Endodermal cell (in vitro differentiated cells): ENCODE results near the gene CRIP2. TPM values are rescaled to one million over a fixed set of nuclear protein-coding genes. Genes with fewer than 3 reads are reported as not detected.

ENCODE experiments used
- DNase-seq: peaks from one replicate; pipeline ENCODE4 v3.0.0-alpha.2; 2017
- H3K27ac ChIP-seq: 2 replicates; pipeline ENCODE4 v1.5.1; 2013; ENCODE audit warnings: mild to moderate bottlenecking, low read depth, low read length, moderate library complexity
- H3K27me3 ChIP-seq: 2 replicates; pipeline ENCODE4 v1.6.1; 2013; ENCODE audit warnings: mild to moderate bottlenecking, low read length, moderate library complexity; ENCODE audit not compliant: insufficient read depth, control insufficient read depth, poor library complexity, severe bottlenecking
- H3K36me3 ChIP-seq: 2 replicates; pipeline ENCODE4 v1.7.0; 2013; ENCODE audit warnings: mild to moderate bottlenecking, low read length, moderate library complexity; ENCODE audit not compliant: control insufficient read depth, insufficient read depth
- H3K4me1 ChIP-seq: one replicate; pipeline ENCODE4 v1.7.0; 2013; ENCODE audit warnings: low read length; ENCODE audit not compliant: control insufficient read depth, insufficient read depth
- H3K4me3 ChIP-seq: 2 replicates; pipeline ENCODE4 v1.5.1; 2013; ENCODE audit warnings: mild to moderate bottlenecking, low read length, moderate library complexity
- H3K9ac ChIP-seq: 2 replicates; pipeline ENCODE4 v1.6.1; 2013; ENCODE audit warnings: mild to moderate bottlenecking, low read length, moderate library complexity; ENCODE audit not compliant: poor library complexity, severe bottlenecking; ENCODE audit errors: extremely low read depth
- H3K9me3 ChIP-seq: 2 replicates; pipeline ENCODE4 v1.6.1; 2013; ENCODE audit warnings: mild to moderate bottlenecking, low read length, moderate library complexity; ENCODE audit not compliant: control insufficient read depth
- H3K27ac Mint-ChIP-seq: 2 replicates; pipeline ENCODE4 v1.8.0; 2020; ENCODE audit warnings: mixed read lengths
- H3K27me3 Mint-ChIP-seq: 2 replicates; pipeline ENCODE4 v1.8.0; 2021; ENCODE audit warnings: mild to moderate bottlenecking, mixed read lengths; ENCODE audit not compliant: insufficient read depth
- H3K36me3 Mint-ChIP-seq: 2 replicates; pipeline ENCODE4 v1.8.0; 2020; ENCODE audit warnings: low read depth, mixed read lengths
- H3K4me1 Mint-ChIP-seq: 2 replicates; pipeline ENCODE4 v1.8.0; 2020; ENCODE audit warnings: mixed read lengths
- H3K4me3 Mint-ChIP-seq: 2 replicates; pipeline ENCODE4 v1.8.0; 2020; ENCODE audit warnings: mild to moderate bottlenecking, moderate library complexity, mixed read lengths
- H3K9me3 Mint-ChIP-seq: 2 replicates; pipeline ENCODE4 v1.8.0; 2020; ENCODE audit warnings: mild to moderate bottlenecking, mixed read lengths
- WGBS, 2 experiments: methylation state at CpG; one replicate each; pipeline versions ENCODE4 v1.1.5 to v1.1.7; 2013; ENCODE audit warnings: missing lambda C conversion rate in 2 of 2, mixed read lengths in 1 of 2; ENCODE audit not compliant: insufficient coverage in 1 of 2, insufficient read length in 1 of 2; 5-methylcytosine and 5-hydroxymethylcytosine counted together
- total RNA-seq, 2 donors: library from RNA; stranded (reverse); fragmentation: NEBNext Ultra II Directional in 1 of 2; extraction: Animal tissue kit (Norgen Biotek cat#: 25700) in 1 of 2; gene quantifications; 2 replicates in 1 of 2; 3 replicates in 1 of 2; pipeline ENCODE4 v1.2.1, GENCODE V29; 2021
- TF ChIP-seq, protein P1 (sequence below): fragments of 200-600 bp; sonication (generic); conservative IDR thresholded peaks from 2 replicates; pipeline ENCODE4 v1.5.0; 2021; ENCODE audit warnings: antibody characterized with exemption, mild to moderate bottlenecking

The CRIP2 gene
- total RNA-seq, 2 donors from 2014 or later = 3.9 to 5.3 TPM

DNA sequence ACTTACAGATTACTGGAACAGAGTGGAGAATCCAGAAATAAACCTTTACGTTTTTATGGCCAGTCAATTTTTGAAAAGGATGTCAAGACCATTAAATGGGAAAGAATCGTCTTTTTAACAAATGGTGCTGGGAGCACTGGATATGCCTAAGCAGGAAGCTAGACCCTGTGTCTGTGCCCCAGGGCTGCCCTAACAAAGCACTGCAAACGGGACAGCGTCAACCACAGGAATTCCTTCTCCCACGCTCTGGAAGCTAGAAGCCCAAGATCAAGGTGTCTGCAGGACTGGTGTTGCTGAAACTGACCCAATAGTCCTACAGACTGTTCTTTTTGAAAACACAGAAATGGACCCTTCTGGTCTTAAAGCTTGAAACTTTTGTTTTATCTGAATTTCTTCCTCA lies 42.5 kb downstream of the CRIP2 start:
- Mint-ChIP-seq H3K4me1 (no peaks in the 10 kb centered on the region), H3K27ac (no peak overlapping the region), H3K36me3 (no peaks in the 10 kb centered on the region), H3K27me3 (peaks cover 20% of the 10 kb centered on the region), H3K4me3 (no peak overlapping the region), H3K9me3 (peaks cover 32% of the 10 kb centered on the region)
- Histone ChIP-seq H3K4me1 (no peaks in the 10 kb centered on the region), H3K36me3 (no peaks in the 10 kb centered on the region), H3K27ac (no peak overlapping the region), H3K9ac (no peak overlapping the region), H3K27me3 (peaks cover 10% of the 10 kb centered on the region), H3K4me3 (no peak overlapping the region), H3K9me3 (no peaks in the 10 kb centered on the region)
- 57 to 63% methylated on average over 5 of the region's 5 CpGs for WGBS, 2 experiments
- no peak for DNase-seq
- TF ChIP-seq, protein P1, sequence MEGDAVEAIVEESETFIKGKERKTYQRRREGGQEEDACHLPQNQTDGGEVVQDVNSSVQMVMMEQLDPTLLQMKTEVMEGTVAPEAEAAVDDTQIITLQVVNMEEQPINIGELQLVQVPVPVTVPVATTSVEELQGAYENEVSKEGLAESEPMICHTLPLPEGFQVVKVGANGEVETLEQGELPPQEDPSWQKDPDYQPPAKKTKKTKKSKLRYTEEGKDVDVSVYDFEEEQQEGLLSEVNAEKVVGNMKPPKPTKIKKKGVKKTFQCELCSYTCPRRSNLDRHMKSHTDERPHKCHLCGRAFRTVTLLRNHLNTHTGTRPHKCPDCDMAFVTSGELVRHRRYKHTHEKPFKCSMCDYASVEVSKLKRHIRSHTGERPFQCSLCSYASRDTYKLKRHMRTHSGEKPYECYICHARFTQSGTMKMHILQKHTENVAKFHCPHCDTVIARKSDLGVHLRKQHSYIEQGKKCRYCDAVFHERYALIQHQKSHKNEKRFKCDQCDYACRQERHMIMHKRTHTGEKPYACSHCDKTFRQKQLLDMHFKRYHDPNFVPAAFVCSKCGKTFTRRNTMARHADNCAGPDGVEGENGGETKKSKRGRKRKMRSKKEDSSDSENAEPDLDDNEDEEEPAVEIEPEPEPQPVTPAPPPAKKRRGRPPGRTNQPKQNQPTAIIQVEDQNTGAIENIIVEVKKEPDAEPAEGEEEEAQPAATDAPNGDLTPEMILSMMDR = no peak

DNA sequence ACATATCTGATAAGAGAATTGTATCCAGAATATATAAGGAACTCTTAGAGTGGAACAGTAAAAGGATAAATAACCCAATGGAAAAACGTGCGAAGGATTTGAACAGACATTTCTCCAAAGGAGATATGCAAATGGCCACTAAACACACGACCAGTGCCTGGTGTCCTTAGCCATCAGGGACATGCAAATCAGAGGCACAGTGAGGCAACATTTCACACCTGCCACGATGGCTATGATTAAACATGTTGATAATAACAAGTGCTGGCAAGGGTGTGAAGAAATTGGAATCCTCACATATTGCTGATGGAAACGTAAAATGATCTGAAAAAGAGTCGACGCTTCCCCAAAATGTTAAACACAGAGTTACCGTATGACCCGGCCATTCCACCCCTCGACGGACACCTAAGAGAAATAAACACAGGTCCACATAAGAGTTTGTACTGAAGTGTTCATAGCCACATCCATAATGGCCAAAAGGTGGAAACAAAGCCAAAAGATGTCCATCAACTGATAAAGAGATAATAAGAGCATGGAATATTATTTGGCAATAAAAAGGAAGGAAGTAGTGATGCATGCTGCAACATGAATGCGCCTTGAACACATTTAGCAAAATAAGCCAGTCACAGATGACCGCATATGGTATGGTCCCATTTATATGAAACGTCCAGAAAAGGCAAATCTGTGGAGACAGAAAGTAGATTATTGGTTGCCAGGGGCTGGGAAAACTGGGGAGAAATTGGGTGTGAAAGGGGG lies 45.5 kb downstream of the CRIP2 start:
- TF ChIP-seq, protein P1 = no peak
- Histone ChIP-seq H3K36me3 (no peaks in the 10 kb centered on the region), H3K27ac (no peak overlapping the region), H3K9me3 (no peaks in the 10 kb centered on the region), H3K9ac (no peak overlapping the region), H3K27me3 (peaks cover 28% of the 10 kb centered on the region), H3K4me3 (no peak overlapping the region), H3K4me1 (no peaks in the 10 kb centered on the region)
- Mint-ChIP-seq H3K27ac (no peak overlapping the region), H3K4me3 (no peak overlapping the region), H3K27me3 (peaks cover 37% of the 10 kb centered on the region), H3K4me1 (no peaks in the 10 kb centered on the region), H3K9me3 (peaks cover 32% of the 10 kb centered on the region), H3K36me3 (no peaks in the 10 kb centered on the region)
- no peak for DNase-seq
- 69 to 74% methylated on average over 14 of the region's 14 CpGs for WGBS, 2 experiments

DNA sequence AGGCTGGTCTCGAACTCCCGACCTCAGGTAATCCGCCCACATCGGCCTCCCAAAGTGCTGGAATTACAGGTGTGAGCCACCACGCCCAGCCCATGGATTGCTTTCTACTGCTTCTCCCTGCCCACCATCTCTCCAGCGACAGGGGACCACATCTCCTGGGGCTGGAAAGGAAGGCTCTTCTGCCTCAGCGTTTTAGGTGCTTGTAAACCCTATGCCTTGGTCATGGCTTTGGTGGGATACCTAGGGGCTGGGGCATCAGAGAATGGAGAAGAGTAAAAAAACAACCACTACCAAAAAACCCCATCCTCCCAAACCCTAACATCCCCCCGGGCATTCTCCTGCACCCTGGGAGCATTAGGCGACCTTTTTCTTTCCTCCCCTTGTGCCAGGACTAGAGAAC lies 50.7 kb downstream of the CRIP2 start:
- H3K9me3 ChIP-seq = no peaks in the 10 kb centered on the region
- peaks cover 57% of the 10 kb centered on the region for H3K27me3 Mint-ChIP-seq
- TF ChIP-seq, protein P1 = no peak
- peaks cover 1% of the 10 kb centered on the region for H3K9me3 Mint-ChIP-seq
- peak overlapping the region; percentile 42 for H3K4me3 Mint-ChIP-seq
- DNase-seq = no peak
- no peak overlapping the region for H3K27ac ChIP-seq
- H3K4me3 ChIP-seq = no peak overlapping the region
- H3K27ac Mint-ChIP-seq = no peak overlapping the region
- no peaks in the 10 kb centered on the region for H3K4me1 ChIP-seq
- H3K27me3 ChIP-seq = peaks cover 51% of the 10 kb centered on the region
- no peaks in the 10 kb centered on the region for H3K36me3 Mint-ChIP-seq
- H3K4me1 Mint-ChIP-seq = no peaks in the 10 kb centered on the region
- no peaks in the 10 kb centered on the region for H3K36me3 ChIP-seq
- 63 to 84% methylated on average over 5 to 8 of the region's 9 CpGs for WGBS, 2 experiments
- H3K9ac ChIP-seq = no peak overlapping the region
